Astrocyte of the hippocampus (primary cell): ENCODE data around the gene ADAM8.
"Not testable (repeated sequence)": the region's sequence is repeated elsewhere in the genome, so short reads cannot be mapped to it uniquely, and the experiment has no call there.

Source experiments
- DNase-seq: peaks from one replicate; pipeline ENCODE4 v3.0.0; 2011; ENCODE audit warnings: low read depth, low spot score

The ADAM8 gene

GRCh38 chr10:133249975-133250754 is 26.5 kb downstream of the ADAM8 start:
- no peak for DNase-seq

- no peak for DNase-seq
Observed at GRCh38 chr10:133249094-133249780, 27.4 kb downstream of the ADAM8 start.

GRCh38 chr10:133248334-133248715 is 28.3 kb downstream of the ADAM8 start:
- DNase-seq = no peak

GRCh38 chr10:133247681-133248333 is 28.9 kb downstream of the ADAM8 start:
- DNase-seq = no peak

- no peak for DNase-seq
Observed at GRCh38 chr10:133246236-133246626, 30.4 kb downstream of the ADAM8 start.

- DNase-seq = no peak
Observed at GRCh38 chr10:133245439-133246235, 31.0 kb downstream of the ADAM8 start.

- no peak for DNase-seq
Observed at GRCh38 chr10:133243593-133243992, 33.1 kb downstream of the ADAM8 start.

GRCh38 chr10:133242611-133243356 is 33.9 kb downstream of the ADAM8 start:
- DNase-seq = no peak

- DNase-seq = no peak
Observed at GRCh38 chr10:133241501-133242205, 35.0 kb downstream of the ADAM8 start.

GRCh38 chr10:133239990-133240389 is 36.7 kb downstream of the ADAM8 start:
- no peak for DNase-seq

GRCh38 chr10:133238466-133238804 is 38.2 kb downstream of the ADAM8 start:
- no peak for DNase-seq

GRCh38 chr10:133237588-133238465 is 38.8 kb downstream of the ADAM8 start, which contains the start of gene VENTX:
Gene VENTX (plus strand): TSS chr10:133237855. CDS start chr10:133237915, 60 bp downstream.
- no peak for DNase-seq

GRCh38 chr10:133237241-133237587 is 39.5 kb downstream of the ADAM8 start:
- DNase-seq = no peak

GRCh38 chr10:133236401-133237240 is 40.0 kb downstream of the ADAM8 start:
- no peak for DNase-seq

- no peak for DNase-seq
Observed at GRCh38 chr10:133235932-133236331, 40.7 kb downstream of the ADAM8 start.

- no peak for DNase-seq
Observed at GRCh38 chr10:133235265-133235855, 41.3 kb downstream of the ADAM8 start.

- not testable (repeated sequence) for DNase-seq
Observed at GRCh38 chr10:133234796-133235195, 41.9 kb downstream of the ADAM8 start.

GRCh38 chr10:133231946-133232574 is 44.6 kb downstream of the ADAM8 start:
- no peak for DNase-seq
